NB4 (cell line): Measurements from ENCODE around the gene ADAMTS18.

Experiments used
- CTCF ChIP-seq: IDR thresholded peaks from one replicate; pipeline ENCODE4 v1.5.1; 2012; ENCODE audit warnings: low read depth, low read length
- MYC ChIP-seq: IDR thresholded peaks from 2 replicates; pipeline ENCODE4 v1.6.1; 2011; ENCODE audit warnings: low read depth, low read length
- POLR2A ChIP-seq: IDR thresholded peaks from 2 replicates; pipeline ENCODE4 v1.6.1; 2011; ENCODE audit warnings: mild to moderate bottlenecking; ENCODE audit not compliant: insufficient read length; ENCODE audit errors: extremely low read depth
- TF ChIP-seq, protein P1 (sequence below): IDR thresholded peaks from 2 replicates; pipeline ENCODE4 v1.6.1; 2011; ENCODE audit warnings: low read depth, low read length

DNA sequence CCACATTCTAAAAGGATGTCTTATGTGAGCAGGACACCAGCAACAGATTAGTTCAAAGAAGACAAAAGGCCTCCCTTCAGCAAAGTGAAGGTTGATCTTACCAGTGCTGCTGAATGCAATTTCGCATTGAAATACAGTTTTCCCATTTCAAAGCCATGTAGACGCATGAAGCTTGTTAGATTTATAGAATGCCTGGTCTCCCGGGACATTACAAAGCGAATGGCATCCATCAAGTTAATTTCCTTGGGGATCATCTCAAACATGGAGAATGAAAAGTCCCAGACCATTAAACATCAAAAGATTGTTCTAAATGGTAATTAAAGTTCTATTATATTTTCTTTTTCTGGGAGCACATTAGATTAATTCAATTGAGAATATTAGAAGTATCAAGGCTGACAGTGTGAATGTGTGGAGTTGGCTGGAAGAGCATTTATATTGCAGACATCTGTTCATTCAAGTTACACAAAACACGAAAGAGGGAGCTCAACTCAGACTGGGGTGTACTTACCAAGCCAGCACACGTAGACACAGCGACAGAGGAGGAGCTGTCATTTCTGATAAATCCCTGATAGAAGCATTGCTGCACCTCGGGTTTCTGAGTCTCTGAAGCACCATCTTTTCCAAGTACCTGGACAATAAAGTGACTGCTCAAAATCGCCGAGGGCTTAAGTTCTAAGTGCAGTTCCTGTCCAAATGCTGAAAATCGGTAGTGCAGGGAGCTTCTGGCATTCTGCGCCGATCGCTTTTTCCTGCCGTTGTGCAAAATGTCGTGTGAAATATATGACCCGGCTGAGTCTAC lies 3.8 kb downstream of the ADAMTS18 start:
- TF ChIP-seq CTCF (no peak), POLR2A (no peak), MYC (no peak)
- TF ChIP-seq, protein P1, sequence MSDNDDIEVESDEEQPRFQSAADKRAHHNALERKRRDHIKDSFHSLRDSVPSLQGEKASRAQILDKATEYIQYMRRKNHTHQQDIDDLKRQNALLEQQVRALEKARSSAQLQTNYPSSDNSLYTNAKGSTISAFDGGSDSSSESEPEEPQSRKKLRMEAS = no peak
